Activated CD4-positive, alpha-beta memory T cell treated with anti-CD3 and anti-CD28 coated beads for 36 hours (primary cell): ENCODE measurements around the gene RNF123. TPM values are rescaled to one million over a fixed set of nuclear protein-coding genes. Genes with fewer than 3 reads are reported as not detected.

ENCODE experiments used
- CTCF ChIA-PET: fragments of 350-600 bp; sonication (Branson Sonifier 250); formaldehyde crosslinking; loops from one replicate; lab custom pipeline; 2021; ENCODE audit warnings: antibody characterized with exemption, inconsistent platforms; lab: Charles Lee
- POLR2A ChIA-PET: fragments of 350-600 bp; sonication (Branson Sonifier 250); formaldehyde crosslinking; loops from one replicate; lab custom pipeline; 2021; ENCODE audit warnings: antibody characterized with exemption; lab: Charles Lee
- DNase-seq: peaks from one replicate; pipeline ENCODE4 v3.0.0-alpha.2; 2020
- H3K27ac Mint-ChIP-seq: one replicate; pipeline ENCODE4 v1.8.0; 2021; ENCODE audit warnings: mixed read lengths
- H3K27me3 Mint-ChIP-seq: one replicate; pipeline ENCODE4 v1.8.0; 2021; ENCODE audit warnings: mixed read lengths
- H3K36me3 Mint-ChIP-seq: one replicate; pipeline ENCODE4 v1.8.0; 2021; ENCODE audit warnings: mixed read lengths
- H3K4me1 Mint-ChIP-seq: one replicate; pipeline ENCODE4 v1.8.0; 2021; ENCODE audit warnings: low read depth, mixed read lengths
- H3K4me3 Mint-ChIP-seq: one replicate; pipeline ENCODE4 v1.8.0; 2021; ENCODE audit warnings: mild to moderate bottlenecking, mixed read lengths
- H3K9me3 Mint-ChIP-seq: one replicate; pipeline ENCODE4 v1.8.0; 2021; ENCODE audit warnings: mixed read lengths
- intact Hi-C: fragments of 100-400 bp; cut with micrococcal nuclease; formaldehyde crosslinking; loops from one replicate; pipeline ENCODE4 v1.15.1; 2023
- total RNA-seq, 2 experiments: library from RNA; stranded (reverse); gene quantifications; one replicate each; pipeline ENCODE4 v1.2.3, GENCODE V29; 2021

Gene RNF123
- total RNA-seq, 2 experiments from 2014 or later, result 21.0 to 29.7 TPM

GRCh38 chr3:49724586-49724985, 35.2 kb downstream of the RNF123 start:
- ChIA-PET POLR2A (interaction anchor here (1.0 to 1.5 kb wide), 4 partner anchors 10 to 89 kb away, joined by 3 to 9 read pairs (median 4); partner anchors contain the start of gene UBA7), CTCF (interaction anchor here (1.0 to 1.1 kb wide), 3 partner anchors 21 to 185 kb away, joined by 3 to 4 read pairs (median 3); no protein-coding TSS in a partner anchor)
- peak; percentile 58 for DNase-seq
- no peaks in the 10 kb centered on the region for H3K9me3 Mint-ChIP-seq
- peak overlapping the region; percentile 98 for H3K27ac Mint-ChIP-seq
- peak overlapping the region; percentile 96 for H3K4me3 Mint-ChIP-seq
- H3K4me1 Mint-ChIP-seq, result peaks cover 25% of the 10 kb centered on the region
- no peaks in the 10 kb centered on the region for H3K27me3 Mint-ChIP-seq
- intact Hi-C loops, result loop anchor here (2.0 kb wide), 2 partner anchors 50 to 62 kb away; partner anchors contain the start of genes APEH and IP6K1
- peaks cover 22% of the 10 kb centered on the region for H3K36me3 Mint-ChIP-seq

DNA sequence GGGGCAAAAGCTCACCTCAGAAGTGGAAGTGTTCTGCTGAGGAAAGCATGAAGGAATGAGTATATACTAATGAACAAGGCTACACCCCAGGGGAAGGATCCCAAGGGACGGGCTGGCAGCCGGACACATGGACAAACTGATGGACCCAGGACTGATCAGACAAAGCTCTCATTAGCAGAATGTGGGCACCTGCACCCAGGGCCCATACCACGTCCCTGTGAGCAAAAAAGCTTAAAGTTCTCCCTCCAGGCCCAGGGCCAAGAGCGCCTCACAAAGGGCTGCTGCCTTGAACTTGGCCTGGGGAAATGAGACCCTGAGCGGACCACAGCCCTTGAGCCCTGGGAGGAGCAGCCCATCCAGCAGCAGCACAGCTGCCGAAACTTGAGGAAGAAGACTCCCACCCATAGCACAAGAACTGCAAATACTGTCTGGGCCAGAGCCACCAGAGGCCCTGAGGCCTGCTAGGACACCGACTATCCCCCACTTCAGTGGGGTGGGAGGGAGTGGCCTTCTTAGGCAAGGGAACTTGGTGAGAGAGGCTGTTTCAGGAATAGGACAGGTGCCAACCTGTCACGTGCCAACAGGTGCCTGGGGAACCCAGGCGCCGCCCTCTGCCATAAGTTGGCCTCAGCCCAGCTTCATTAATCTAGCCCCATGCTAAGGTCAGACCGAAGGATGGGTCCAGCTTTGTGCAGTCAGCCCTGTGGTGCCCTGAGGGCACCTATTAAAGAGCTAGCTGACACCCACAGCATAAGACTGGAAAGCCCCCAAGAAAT, 36.7 kb downstream of the RNF123 start:
- no peaks in the 10 kb centered on the region for H3K27me3 Mint-ChIP-seq
- H3K4me1 Mint-ChIP-seq, result peaks cover 18% of the 10 kb centered on the region
- peak overlapping the region; percentile 9 for H3K27ac Mint-ChIP-seq
- H3K9me3 Mint-ChIP-seq, result no peaks in the 10 kb centered on the region
- no peak for DNase-seq
- H3K36me3 Mint-ChIP-seq, result peaks cover 19% of the 10 kb centered on the region
- intact Hi-C loops, result loop anchor here (2.0 kb wide), 2 partner anchors 51 to 61 kb away; partner anchors contain the start of genes APEH and IP6K1
- ChIA-PET POLR2A (no interaction called here), CTCF (interaction anchor here (0.6 to 1.4 kb wide), 3 partner anchors 12 to 113 kb away, joined by 3 to 4 read pairs (median 3); no protein-coding TSS in a partner anchor)
- no peak overlapping the region for H3K4me3 Mint-ChIP-seq

DNA sequence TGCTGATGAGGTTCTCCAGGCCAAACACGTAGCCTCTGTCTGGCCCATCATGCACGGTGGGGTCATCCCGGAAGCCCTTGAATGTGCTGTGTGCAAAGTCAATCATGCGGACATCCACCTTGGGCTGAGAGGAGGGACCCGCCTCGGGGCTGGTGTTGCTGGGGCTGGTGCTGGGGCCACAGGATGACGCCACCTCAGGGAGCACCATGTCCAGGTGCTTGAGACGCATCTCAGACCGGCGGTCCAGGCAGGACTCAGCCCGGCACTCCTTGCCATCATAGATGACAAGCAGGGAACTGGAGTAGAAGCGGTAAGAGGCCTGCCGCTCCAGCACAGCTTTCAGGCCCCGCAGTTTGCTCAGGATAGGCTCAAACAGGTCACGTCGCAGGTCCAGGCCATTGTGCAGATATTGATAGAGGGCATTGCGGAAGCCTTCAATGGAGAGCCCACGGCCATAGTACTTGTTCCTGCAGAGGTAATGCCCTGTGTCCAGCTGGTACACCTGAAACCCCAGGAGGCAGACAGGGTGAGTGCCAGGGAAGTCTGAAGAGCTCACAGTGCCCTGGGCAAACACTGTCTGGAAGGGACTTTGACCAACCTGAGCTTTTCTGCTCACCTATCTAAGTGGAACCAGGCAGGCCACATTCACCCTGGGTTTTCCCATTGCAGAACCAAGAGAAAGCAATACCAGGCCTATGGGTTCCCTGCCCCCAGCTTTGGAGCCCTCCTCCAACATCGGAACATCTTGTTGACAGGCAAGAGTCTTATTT, 38.0 kb downstream of the RNF123 start:
- ChIA-PET CTCF (no interaction called here), POLR2A (no interaction called here)
- intact Hi-C loops, result no loop called here
- H3K27me3 Mint-ChIP-seq, result no peaks in the 10 kb centered on the region
- H3K27ac Mint-ChIP-seq, result no peak overlapping the region
- H3K4me1 Mint-ChIP-seq, result peaks cover 13% of the 10 kb centered on the region
- no peaks in the 10 kb centered on the region for H3K9me3 Mint-ChIP-seq
- H3K36me3 Mint-ChIP-seq, result peaks cover 13% of the 10 kb centered on the region
- no peak for DNase-seq
- no peak overlapping the region for H3K4me3 Mint-ChIP-seq

- Mint-ChIP-seq H3K9me3 (no peaks in the 10 kb centered on the region), H3K4me3 (no peak overlapping the region), H3K27ac (no peak overlapping the region), H3K27me3 (no peaks in the 10 kb centered on the region), H3K4me1 (peaks cover 8% of the 10 kb centered on the region), H3K36me3 (peaks cover 12% of the 10 kb centered on the region)
- intact Hi-C loops, result no loop called here
- ChIA-PET POLR2A (no interaction called here), CTCF (no interaction called here)
- no peak for DNase-seq
These were observed 38.6 kb downstream of the RNF123 start for GRCh38 chr3:49727924-49728361.

DNA sequence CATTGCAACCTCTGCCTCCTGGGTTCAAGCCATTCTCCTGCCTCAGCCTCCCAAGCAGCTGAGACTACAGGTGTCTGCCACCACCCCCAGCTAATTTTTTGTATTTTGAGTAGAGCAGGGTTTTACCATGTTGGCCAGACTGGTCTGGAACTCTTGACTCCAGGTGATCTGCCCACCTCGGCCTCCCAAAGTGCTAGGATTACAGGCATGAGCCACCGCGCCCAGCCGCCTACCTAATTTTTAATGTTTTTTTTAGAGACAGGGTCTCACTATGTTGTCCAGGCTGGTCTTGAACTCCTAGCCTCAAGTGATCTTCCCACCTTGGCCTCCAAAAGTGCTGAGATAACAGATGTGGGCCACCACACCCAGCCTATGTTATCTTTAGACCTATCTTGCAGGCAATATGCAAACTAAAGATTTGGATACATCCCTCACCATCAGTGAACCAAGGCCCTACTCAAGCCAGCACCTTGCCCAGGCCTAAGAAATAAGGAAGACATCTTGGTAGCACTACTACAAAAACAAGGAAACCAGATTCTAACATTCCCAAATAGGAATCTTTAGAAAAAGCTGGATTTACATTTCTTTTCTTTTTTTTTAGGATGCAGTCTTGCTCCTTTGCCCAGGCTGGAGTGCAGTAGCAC, 40.7 kb downstream of the RNF123 start:
- Mint-ChIP-seq H3K4me3 (no peak overlapping the region), H3K36me3 (peaks cover 10% of the 10 kb centered on the region), H3K27me3 (no peaks in the 10 kb centered on the region), H3K4me1 (no peaks in the 10 kb centered on the region), H3K27ac (no peak overlapping the region), H3K9me3 (no peaks in the 10 kb centered on the region)
- ChIA-PET CTCF (interaction anchor here (1.3 kb wide), 1 partner anchor 11 kb away, joined by 6 read pairs; the partner anchor contains the start of gene AMIGO3), POLR2A (interaction anchor here (1.1 kb wide), 1 partner anchor 9 kb away, joined by 3 read pairs; no protein-coding TSS in a partner anchor)
- no peak for DNase-seq
- intact Hi-C loops, result no loop called here

DNA sequence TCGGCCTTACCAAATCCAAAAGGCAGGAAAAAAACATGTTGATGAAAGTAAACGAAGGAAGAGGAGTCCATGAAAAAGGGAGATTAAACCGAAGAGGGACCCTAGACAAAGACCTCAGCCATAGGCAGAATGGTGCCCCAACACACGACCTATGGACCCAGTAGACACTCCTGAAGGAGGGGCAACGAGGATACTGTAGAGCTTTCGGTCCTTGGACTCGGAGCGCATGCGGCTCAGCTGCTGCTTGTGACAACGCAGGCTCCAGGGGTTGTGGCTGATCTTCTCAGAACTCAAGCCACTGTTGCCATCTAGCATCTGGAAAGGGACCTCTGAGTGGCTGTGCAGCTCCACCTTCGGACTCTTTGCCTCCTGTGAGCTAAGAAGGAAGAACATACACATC, 43.2 kb downstream of the RNF123 start:
- Mint-ChIP-seq H3K27ac (no peak overlapping the region), H3K36me3 (peaks cover 22% of the 10 kb centered on the region), H3K4me1 (no peaks in the 10 kb centered on the region), H3K9me3 (no peaks in the 10 kb centered on the region), H3K4me3 (no peak overlapping the region), H3K27me3 (no peaks in the 10 kb centered on the region)
- intact Hi-C loops, result no loop called here
- ChIA-PET CTCF (no interaction called here), POLR2A (interaction anchor here (0.6 kb wide), 1 partner anchor 71 kb away, joined by 3 read pairs; no protein-coding TSS in a partner anchor)
- no peak for DNase-seq

- Mint-ChIP-seq H3K36me3 (peaks cover 25% of the 10 kb centered on the region), H3K27ac (no peak overlapping the region), H3K9me3 (no peaks in the 10 kb centered on the region), H3K4me3 (no peak overlapping the region), H3K4me1 (peaks cover under 1% of the 10 kb centered on the region), H3K27me3 (no peaks in the 10 kb centered on the region)
- no peak for DNase-seq
- ChIA-PET CTCF (no interaction called here), POLR2A (no interaction called here)
- intact Hi-C loops, result no loop called here
These were observed 44.2 kb downstream of the RNF123 start for GRCh38 chr3:49733551-49733950.

DNA sequence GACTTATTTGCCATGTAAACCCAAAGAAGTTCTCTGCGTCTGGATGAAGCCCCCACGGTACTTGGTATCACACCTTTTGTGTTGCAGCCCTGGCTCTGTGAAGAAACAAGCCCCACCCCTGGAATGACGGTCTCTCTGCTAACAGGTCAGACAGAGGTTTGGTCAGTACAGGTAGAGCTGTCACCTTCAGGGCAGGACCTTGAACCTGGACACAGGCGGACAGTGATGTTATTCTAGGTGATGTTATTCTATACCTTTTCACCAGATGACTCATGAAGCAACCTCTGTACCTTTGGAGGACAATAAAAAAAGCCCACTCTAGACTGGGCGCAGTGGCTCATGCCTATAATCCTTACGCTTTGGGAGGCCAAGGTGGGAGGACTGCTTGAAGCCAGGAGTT, 45.4 kb downstream of the RNF123 start:
- intact Hi-C loops, result no loop called here
- ChIA-PET CTCF (no interaction called here), POLR2A (no interaction called here)
- Mint-ChIP-seq H3K27ac (no peak overlapping the region), H3K9me3 (no peaks in the 10 kb centered on the region), H3K36me3 (peaks cover 28% of the 10 kb centered on the region), H3K4me1 (peaks cover 3% of the 10 kb centered on the region), H3K4me3 (no peak overlapping the region), H3K27me3 (no peaks in the 10 kb centered on the region)
- no peak for DNase-seq

GRCh38 chr3:49738067-49738713, 48.8 kb downstream of the RNF123 start:
- Mint-ChIP-seq H3K27me3 (no peaks in the 10 kb centered on the region), H3K4me3 (no peak overlapping the region), H3K4me1 (peaks cover 3% of the 10 kb centered on the region), H3K9me3 (no peaks in the 10 kb centered on the region), H3K27ac (peak overlapping the region; percentile 58), H3K36me3 (peaks cover 19% of the 10 kb centered on the region)
- no peak for DNase-seq
- intact Hi-C loops, result no loop called here
- POLR2A ChIA-PET, result no interaction called here
- CTCF ChIA-PET, result no interaction called here

GRCh38 chr3:49740427-49740826, 51.1 kb downstream of the RNF123 start:
- Mint-ChIP-seq H3K4me3 (no peak overlapping the region), H3K4me1 (peaks cover 3% of the 10 kb centered on the region), H3K36me3 (peaks cover 21% of the 10 kb centered on the region), H3K27ac (no peak overlapping the region), H3K9me3 (no peaks in the 10 kb centered on the region), H3K27me3 (no peaks in the 10 kb centered on the region)
- ChIA-PET CTCF (no interaction called here), POLR2A (no interaction called here)
- no peak for DNase-seq
- intact Hi-C loops, result no loop called here

GRCh38 chr3:49745986-49746385, 56.6 kb downstream of the RNF123 start:
- Mint-ChIP-seq H3K27ac (no peak overlapping the region), H3K9me3 (no peaks in the 10 kb centered on the region), H3K36me3 (peaks cover 11% of the 10 kb centered on the region), H3K27me3 (no peaks in the 10 kb centered on the region), H3K4me3 (no peak overlapping the region), H3K4me1 (peaks cover 5% of the 10 kb centered on the region)
- POLR2A ChIA-PET, result no interaction called here
- no peak for DNase-seq
- intact Hi-C loops, result no loop called here
- CTCF ChIA-PET, result interaction anchor here (2.1 kb wide), 1 partner anchor 93 kb away, joined by 13 read pairs; no protein-coding TSS in a partner anchor
